HG02870 (cell line): ENCODE results near the gene ZNF74.
"Not testable (repeated sequence)": the region's sequence is repeated elsewhere in the genome, so short reads cannot be mapped to it uniquely, and the experiment has no call there.

Experiments used
- ATAC-seq: cut with Tn5 transposase; IDR thresholded peaks from one replicate; pipeline ENCODE4 v1.9.1; 2021; ENCODE audit warnings: mild to moderate bottlenecking, moderate library complexity; ENCODE audit not compliant: unreplicated experiment

ZNF74 gene

DNA sequence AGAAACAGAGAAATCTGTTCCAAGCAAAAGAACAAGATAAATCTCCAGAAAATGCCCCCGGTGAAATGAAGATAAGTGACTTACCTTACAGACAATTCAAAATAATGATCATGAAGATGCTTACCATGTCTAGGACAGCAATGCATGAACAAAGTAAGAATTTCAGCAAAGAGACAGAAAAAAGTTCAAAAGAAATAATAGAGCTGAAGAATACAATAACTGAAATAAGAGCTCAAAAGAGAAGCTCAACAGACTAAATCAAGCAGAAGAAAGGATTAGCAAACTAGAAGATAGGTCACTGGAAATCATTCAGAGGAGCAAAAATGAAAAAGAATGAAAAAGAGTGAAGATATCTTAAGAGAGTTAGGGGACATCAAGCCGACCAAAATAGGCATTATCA is 19.8 kb upstream of the ZNF74 start:
- not testable (repeated sequence) for ATAC-seq

DNA sequence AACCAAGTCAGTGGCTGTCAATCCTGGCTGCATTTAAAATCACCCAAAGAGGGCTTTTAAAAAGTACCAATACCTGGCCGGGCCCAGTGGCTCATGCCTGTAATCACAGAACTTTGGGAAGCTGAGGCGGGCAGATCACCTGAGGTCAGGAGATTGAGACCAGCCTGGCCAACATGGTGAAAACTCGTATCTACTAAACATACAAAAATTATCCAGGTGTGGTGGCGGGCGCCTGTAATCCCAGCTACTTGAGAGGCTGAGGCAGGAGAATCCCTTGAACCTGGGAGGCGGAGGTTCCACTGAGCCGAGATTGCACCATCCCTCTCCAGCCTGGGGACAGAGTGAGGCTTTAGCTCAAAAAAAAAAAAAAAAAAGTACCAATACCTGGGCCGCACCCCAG is 17.7 kb upstream of the ZNF74 start:
- not testable (repeated sequence) for ATAC-seq

DNA sequence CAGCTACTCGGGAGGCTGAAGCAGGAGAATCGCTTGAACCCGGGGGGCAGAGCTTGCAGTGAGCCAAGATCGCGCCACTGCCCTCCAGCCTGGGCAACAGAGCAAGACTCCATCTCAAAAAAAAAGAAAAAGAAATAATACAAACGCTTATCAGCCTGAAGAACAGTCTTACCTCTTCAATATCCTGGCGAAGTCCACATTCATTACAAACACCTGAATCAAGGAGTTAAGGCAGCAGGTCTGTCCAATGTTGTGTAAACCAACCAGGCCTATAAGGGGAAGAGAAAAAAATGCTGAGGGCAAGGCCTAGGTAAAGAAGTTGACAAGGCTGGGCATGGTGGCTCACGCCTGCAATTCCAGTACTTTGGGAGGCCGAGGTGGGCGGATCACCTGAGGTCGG is 17.0 kb upstream of the ZNF74 start:
- not testable (repeated sequence) for ATAC-seq

DNA sequence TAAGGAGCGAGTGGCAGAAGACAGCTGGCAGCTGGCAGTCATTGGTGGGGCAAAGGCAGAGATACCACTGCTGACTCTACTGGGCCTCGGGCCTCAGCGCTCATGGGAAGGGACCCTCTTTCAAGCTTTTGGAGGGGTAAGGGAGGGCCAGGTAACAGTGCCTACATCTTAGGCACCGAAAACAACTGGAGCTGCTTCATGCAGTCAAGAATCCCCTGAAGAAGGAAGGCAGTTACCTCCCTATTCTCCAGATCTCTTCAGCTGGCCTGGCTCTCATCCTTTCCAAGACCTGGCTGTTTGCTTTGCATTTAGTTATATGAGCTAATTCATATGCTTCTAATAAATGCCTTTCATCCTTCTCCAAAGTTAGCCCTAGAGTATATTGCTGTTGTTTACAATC is 15.8 kb upstream of the ZNF74 start:
- ATAC-seq, result no peak

DNA sequence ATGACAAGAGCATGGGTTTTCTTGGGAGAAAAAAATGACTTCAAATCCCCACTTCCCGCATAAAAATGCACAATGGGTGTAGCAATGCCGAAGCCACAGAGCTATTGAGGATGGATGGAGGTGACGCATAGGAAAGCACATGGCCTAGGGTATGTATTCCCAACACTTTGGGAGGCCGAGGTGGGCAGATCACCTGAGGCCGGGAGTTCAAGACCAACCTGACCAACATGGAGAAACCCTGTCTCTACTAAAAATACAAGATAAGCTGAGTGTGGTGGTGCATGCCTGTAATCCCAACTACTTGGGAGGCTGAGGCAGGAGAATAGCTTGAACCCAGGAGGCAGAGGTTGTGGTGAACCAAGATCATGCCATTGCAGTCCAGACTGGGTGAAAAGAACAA is 15.3 kb upstream of the ZNF74 start:
- ATAC-seq, result not testable (repeated sequence)

DNA sequence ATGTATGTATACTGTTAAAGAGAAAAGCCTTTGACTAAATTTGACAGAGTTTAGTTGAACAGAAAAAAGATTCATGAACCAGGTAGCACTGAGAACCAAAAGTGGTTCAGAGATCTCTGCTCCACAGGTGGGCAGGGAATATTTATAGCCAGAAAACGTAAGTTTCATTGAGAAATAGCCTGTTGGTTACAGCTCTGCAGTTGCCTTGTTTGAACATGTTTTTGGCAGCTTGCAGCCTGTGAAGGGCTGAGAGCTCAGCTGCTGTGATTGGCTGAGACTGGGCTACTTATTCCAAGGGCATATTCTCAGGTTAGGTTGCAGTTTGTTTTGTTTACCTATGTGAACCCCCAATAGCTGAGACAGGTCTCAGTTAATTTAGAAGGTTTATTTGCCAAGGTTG is 13.5 kb upstream of the ZNF74 start:
- ATAC-seq, result no peak

DNA sequence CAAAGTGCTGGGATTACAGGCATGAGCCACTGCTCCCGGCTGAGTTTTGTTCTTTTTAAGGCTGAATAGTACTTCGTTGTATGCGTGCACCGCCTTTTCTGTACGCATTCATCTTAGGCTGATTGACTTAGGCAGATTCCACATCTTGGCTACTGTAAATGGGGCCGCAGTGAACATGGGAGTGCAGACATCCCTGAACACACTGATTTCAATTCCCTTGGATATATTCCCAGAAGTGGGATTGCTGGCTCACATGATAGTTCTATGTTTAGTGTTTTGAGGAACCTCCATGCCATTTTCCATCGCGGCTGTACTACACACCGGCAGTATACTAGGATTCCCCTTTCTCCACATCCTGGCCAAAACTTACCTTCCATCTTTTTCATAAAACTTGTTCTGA is 10.4 kb upstream of the ZNF74 start:
- no peak for ATAC-seq

DNA sequence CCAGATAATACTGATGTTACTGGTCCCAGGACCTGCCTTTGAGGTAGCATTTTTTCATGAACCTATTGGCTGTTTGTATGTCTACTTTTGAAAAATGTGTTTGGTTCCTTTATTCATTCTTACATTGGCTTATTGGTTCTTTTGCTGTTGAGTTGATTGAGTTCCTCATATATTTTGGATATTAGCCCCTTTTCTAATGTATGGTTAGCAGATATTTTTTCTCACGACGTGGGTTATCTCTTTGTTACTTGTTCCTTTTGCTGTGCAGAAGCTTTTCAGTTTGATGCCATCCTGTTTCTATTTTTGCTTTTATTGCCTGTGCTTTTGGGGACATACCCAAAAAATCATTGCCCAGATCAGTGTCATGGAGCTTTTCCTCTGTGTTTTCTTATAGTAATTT is 9.8 kb upstream of the ZNF74 start:
- ATAC-seq, result no peak

DNA sequence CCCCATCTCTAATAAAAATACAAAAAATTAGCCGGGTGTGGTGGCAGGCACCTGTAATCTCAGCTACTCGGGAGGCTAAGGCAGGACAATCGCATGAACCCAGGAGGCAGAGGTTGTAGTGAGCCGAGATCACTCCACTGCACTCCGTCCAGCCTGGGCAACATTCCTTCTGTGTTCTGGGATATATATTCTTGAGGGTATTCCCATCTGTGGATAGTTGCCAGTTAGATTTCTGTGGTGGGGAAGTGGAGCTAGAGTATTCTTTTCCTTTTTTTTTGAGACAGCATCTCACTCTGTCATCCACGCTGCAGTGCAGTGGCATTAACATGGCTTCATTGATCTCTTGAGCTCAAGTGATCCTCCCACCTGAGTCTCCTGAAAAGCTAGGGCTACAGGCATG is 9.1 kb upstream of the ZNF74 start:
- ATAC-seq, result no peak

DNA sequence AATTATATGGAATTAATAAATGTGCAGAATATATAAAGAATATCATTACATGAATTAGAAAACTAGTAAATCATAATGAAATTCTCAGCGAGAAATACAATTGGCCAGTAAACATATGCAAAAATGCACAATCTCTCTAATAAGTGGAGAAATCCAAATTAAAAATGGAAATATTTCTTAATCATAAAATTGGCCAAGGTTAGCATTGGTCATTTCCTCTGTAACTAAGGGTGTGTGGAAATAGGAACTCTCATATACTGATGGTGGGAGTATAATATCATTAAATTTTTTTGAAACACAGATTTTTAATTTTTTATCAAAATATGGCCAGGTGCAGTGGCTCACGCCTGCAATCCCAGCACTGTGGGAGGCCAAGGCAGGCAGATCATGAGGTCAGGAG is 7.6 kb upstream of the ZNF74 start:
- no peak for ATAC-seq

DNA sequence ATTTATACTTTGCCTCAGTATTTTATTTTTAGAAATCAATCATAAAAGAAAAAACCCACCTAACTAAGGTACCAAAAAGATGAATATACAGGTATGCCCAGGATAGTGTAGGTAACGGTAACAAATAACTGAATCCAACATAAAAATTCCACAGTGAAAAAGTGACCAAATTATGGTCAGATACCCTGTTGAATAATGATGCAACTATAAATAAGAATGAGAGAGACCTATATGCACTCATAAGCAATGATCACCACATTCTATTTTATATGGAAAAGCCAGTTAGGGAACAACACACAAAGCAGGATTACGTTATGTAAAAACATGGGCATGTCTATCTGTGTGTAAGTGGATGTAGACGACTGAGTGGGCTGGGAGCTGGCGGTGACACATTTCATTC is 7.0 kb upstream of the ZNF74 start:
- ATAC-seq, result no peak

DNA sequence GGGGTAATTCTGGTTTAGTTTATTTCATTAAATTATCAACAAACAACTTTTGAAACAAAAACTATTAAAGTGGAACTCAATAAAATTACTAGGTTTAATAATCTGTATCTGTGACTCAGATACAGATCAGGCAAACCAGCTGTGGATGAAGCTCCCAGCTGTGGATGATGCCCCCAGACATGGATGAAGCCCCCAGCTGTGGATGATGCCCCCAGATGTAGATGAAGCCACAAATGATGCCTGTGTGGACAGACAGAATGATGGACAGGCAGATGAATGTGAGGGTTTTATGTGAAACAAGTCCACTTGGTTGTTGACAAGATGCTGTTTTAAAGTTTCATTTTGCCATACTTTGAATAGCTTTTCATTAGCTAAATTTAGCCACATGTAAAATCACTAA is 5.8 kb upstream of the ZNF74 start:
- no peak for ATAC-seq

DNA sequence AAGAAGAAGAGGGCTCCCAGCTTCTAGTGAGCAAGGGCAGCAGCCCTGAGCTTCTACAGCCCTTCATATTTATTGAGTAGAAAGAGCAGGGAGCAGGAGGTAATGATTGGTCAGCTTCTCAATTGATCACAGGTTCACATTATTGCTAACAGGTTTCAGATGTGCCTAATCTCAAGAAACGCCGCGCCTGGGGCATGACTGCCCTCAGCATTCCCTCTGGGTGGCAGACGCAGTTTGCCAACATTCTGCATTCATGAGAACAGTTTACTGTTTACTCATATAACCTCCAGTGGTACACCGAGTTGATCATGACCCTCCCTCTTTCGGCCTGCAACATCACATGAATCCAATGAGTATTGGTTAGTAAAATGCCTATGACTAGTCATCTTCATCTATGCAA is 4.7 kb upstream of the ZNF74 start:
- ATAC-seq, result no peak

DNA sequence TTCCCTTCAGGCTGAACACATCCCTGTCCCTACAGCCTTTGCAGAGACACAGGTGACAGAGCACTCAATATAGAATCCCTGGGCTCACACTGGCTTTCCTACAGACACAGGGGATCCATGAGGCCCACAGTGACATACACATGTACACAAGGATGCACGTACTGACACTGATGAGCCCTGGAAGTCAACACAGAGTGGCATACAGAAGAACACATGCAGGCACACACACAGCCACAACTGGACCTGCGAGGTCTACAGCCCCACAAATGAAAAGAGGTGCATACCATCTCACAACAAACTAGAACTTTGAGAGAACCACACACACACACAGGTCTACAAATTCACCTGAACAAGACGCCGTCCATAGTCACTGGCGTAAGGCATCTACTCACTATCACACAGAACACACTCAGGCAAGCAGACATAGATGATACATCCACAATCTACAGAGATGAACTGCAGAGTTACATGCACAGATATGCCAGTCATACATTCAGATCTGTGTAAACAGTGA is 3.5 kb upstream of the ZNF74 start:
- ATAC-seq, result no peak

DNA sequence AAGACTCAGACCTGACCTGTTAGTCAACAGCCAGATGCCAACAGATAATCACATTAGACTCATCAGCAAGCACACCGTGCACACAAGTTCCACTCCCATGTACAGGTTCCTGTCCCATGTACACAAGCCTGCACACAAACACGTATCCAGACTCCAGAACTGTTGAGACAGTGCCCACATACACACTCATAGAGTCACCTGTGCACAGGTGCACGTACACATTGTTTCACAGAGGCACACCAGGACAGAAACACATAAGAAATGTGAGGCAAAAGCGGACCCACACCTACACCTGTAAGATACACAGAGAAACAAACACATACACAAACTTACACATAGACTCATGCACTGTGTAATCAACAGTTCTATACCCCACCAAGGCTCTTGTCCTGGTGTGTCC is 2.7 kb upstream of the ZNF74 start:
- no peak for ATAC-seq

DNA sequence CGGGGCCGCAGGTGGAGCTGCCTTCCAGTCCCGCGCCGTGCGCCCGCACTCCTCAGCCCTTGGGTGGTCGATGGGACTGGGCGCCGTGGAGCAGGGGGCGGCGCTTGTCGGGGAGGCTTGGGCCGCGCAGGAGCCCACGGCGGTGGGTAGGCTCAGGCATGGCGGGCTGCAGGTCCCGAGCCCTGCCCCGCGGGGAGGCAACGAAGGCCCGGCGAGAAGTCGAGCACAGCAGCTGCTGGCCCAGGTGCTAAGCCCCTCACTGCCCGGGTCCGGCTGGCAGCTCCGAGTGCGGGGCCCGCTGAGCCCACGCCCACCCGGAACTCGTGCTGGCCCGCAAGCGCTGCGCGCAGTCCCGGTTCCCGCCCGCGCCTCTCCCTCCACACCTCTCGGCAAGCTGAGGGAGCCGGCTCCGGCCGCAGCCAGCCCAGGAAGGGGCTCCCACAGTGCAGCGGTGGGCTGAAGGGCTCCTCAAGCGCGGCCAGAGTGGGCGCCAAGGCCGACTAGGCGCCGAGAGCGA is 1.5 kb upstream of the ZNF74 start:
- ATAC-seq, result not testable (repeated sequence)

DNA sequence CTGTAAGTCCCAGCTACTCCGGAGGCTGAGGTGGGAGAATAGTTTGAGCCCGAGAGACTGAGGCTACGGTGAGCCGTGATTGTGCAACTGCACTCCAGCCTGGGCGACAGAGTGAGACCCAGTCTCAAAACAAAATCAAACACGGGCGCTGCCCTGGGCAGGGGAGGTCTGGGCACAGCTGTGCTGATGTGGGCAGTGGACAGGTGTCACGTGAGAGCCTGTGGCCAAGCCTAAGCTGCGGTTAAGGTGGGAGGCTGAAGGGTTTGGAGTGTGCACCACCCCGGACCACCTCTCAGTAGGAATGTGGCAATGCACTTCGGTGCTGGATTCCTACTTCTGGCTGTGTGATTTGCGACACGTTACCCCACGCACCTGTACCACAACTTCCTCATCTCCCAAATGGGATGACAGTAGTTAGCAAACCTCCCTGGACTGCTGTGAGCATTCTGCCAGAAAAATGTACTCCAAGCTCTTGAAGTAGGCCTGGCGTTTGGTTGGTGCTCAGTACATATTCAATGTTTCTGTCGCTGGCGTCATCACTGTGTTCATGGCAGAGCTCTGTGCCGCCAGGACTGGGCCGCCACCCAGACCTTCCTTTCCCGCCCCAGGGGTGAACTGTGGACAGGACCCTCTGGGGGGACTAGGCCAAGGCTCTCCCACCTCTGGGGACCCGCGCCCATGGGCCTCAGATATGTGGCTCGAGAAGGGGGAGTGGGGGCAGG is 807 bp upstream of the ZNF74 start:
- no peak for ATAC-seq

DNA sequence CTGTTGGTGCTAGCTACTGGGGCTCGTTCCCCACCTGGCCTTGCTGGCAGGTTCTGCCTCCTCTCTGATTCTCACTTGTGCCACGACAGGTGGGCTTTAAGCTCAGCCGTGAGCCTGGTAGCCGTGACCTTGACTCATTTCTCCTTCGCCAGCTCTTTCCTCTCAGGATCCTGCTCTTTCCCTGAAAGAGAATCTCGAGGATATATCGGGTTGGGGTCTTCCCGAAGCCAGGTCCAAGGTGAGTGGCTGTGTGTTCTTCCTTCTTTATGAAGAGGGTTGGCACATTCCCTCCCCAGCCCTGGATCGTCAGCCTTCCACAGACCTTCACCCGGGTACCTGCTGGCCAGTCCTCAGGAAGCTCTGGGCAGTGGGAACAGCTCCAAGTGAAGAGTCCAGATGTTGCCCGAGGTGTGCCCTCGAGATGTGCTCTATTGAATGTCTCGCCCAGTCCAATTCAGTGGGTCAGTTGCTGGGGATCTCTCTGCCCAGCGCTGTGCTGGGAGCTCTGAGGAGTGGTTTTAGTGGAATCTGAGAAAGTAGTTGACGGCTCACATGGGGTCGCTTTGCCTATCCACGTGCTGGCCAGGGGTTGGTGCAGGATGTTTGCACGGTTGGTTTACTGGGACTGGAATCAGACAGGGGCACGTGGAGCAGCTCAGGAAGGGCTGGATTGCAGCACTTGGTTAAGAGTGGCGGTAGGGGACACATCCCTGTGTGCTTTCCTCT is 1.4 kb downstream of the ZNF74 start:
- no peak for ATAC-seq

DNA sequence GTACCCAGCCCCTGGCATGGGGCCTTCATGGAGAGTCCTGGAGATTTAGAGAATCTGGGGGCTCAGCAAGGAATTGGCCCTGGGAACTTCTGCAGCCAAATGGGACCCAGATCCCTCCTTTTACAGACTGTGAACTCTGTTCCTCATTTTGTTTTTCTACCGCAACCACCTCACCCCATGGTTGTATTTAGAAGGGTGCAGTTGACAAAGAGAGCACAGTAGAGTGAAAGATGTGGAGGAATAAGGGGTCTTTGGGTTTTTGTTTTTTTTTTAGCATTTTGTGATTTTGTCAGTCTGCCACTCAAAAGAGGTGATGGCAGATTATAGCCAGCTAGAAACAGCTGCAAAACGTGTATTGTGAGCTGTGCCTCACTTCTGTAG is 1.9 kb downstream of the ZNF74 start:
- ATAC-seq, result no peak

DNA sequence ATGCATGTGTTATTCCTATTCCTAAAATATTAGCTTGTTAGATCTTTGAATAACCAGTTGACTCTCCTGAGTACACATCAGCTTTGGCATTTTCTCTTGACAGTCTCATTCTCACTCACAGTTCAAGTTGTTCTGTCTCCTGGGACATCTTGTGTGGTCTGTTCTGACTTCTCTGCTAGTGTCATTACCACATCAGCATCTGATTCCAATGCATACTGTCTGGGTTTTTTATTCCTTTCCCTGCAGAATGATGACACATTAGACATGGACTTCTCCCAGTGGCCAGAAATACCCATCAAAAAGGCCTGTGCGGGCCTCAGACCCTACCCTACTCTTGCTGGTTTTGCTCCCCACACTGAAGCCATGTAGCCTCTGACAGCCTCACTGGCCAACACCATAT is 2.7 kb downstream of the ZNF74 start:
- no peak for ATAC-seq

DNA sequence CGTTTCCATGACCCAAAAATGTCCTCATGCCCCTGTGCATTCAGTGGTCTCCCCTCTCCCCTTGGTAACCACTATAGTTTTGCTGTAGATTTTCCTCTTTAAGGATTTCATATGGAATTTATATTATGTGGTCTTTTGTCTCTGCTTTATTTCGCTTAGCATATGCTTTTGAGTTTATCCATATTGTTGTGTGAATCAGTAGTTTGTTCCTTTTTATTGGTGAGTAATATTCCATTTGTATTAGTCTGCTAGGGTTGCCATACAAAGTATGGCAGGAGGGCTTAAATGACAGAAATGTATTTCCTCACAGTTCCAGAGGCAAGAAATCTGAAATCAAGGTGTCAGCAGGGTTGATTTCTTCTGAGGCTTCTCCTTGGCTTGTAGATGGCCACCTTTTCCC is 3.5 kb downstream of the ZNF74 start:
- no peak for ATAC-seq

DNA sequence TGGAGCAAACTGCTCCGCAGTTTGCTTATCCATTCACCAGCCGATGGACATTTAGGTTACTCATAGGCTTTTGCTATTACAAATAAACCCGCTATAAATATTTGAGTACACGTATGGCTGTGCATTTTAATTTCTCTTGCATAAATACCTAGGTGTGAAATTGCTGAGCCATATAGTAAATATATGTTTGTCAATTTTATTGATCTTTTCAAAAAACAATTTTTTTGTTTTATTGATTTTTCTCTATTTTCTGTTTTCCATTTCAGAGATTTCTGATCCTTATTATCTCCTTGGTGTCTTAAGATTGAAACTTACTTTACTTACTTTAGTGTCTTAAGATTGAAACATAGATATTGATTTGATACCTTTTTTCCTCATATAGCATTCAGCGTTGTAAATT is 4.5 kb downstream of the ZNF74 start:
- no peak for ATAC-seq
